Esophagus (tissue), 2 donors: ENCODE data around the gene ZNF536. TPM values are rescaled to one million over a fixed set of nuclear protein-coding genes. Genes with fewer than 3 reads are reported as not detected.

Experiments used
- H3K27ac ChIP-seq, 2 donors: one replicate each; pipeline ENCODE4 v1.5.1; 2013; ENCODE audit warnings: low read depth in 2 of 2, mild to moderate bottlenecking in 2 of 2, inconsistent platforms in 1 of 2, low read length in 1 of 2, moderate library complexity in 1 of 2
- H3K27me3 ChIP-seq, 2 donors: one replicate each; pipeline ENCODE4 v1.6.1; 2013; ENCODE audit warnings: low read length in 2 of 2, control low read depth in 1 of 2, mild to moderate bottlenecking in 1 of 2; ENCODE audit not compliant: insufficient read depth in 2 of 2, control insufficient read depth in 1 of 2
- H3K36me3 ChIP-seq, 2 donors: one replicate each; pipeline ENCODE4 v1.6.1; 2013; ENCODE audit warnings: low read length in 1 of 2; ENCODE audit not compliant: control insufficient read depth in 2 of 2, insufficient read depth in 2 of 2
- H3K4me1 ChIP-seq, 2 donors: one replicate each; pipeline ENCODE4 v1.6.1; 2013; ENCODE audit warnings: low read length in 1 of 2; ENCODE audit not compliant: control insufficient read depth in 2 of 2, insufficient read depth in 2 of 2
- H3K4me3 ChIP-seq, 2 donors: one replicate each; pipeline ENCODE4 v1.5.1; 2013; ENCODE audit warnings: low read length in 2 of 2, mild to moderate bottlenecking in 2 of 2, low read depth in 1 of 2, moderate library complexity in 1 of 2
- H3K9me3 ChIP-seq, 2 donors: one replicate each; pipeline ENCODE4 v1.6.1; 2013; ENCODE audit warnings: mild to moderate bottlenecking in 2 of 2, low read depth in 1 of 2, low read length in 1 of 2, moderate library complexity in 1 of 2; ENCODE audit not compliant: control insufficient read depth in 2 of 2, insufficient read depth in 1 of 2
- WGBS, 2 donors: extraction: QIAGEN DNeasy Blood & Tissue Kit; methylation state at CpG; one replicate each; pipeline ENCODE4 v1.1.7; 2013; 5-methylcytosine and 5-hydroxymethylcytosine counted together
- polyA plus RNA-seq, 2 donors: library from polyadenylated mRNA; stranded (reverse); fragments of 200-250 nt; gene quantifications; one replicate each; pipeline ENCODE4 v1.2.3, GENCODE V29; 2013
- donor health status: healthy with polysubstance abuse.
- donor health status: Bipolar disorder and iron deficiency.

The ZNF536 gene
- polyA plus RNA-seq, 2 donors: 0.53 to 0.57 TPM

GRCh38 chr19:30381366-30381765, 9.2 kb downstream of the ZNF536 start:
- H3K27ac ChIP-seq: no peak overlapping the region
- no peak overlapping the region for H3K4me3 ChIP-seq
- whole genome bisulfite sequencing, 2 donors: 76 to 83% methylated on average over 4 of the region's 4 CpGs
- H3K27me3 ChIP-seq: no peaks in the 10 kb centered on the region
- H3K9me3 ChIP-seq: no peaks in the 10 kb centered on the region
- H3K4me1 ChIP-seq: no peaks in the 10 kb centered on the region
- H3K36me3 ChIP-seq: no peaks in the 10 kb centered on the region

GRCh38 chr19:30385174-30385573, 13.0 kb downstream of the ZNF536 start:
- H3K27me3 ChIP-seq: no peaks in the 10 kb centered on the region
- H3K4me3 ChIP-seq: no peak overlapping the region
- H3K4me1 ChIP-seq: no peaks in the 10 kb centered on the region
- H3K9me3 ChIP-seq: no peaks in the 10 kb centered on the region
- H3K36me3 ChIP-seq: no peaks in the 10 kb centered on the region
- H3K27ac ChIP-seq: no peak overlapping the region
- 80 to 84% methylated on average over 9 of the region's 9 CpGs for WGBS, 2 donors

GRCh38 chr19:30385666-30386065, 13.5 kb downstream of the ZNF536 start:
- WGBS, 2 donors: 82 to 87% methylated on average over 5 of the region's 5 CpGs
- no peak overlapping the region for H3K27ac ChIP-seq
- no peaks in the 10 kb centered on the region for H3K4me1 ChIP-seq
- H3K4me3 ChIP-seq: no peak overlapping the region
- no peaks in the 10 kb centered on the region for H3K36me3 ChIP-seq
- no peaks in the 10 kb centered on the region for H3K27me3 ChIP-seq
- H3K9me3 ChIP-seq: no peaks in the 10 kb centered on the region

GRCh38 chr19:30386551-30387143, 14.5 kb downstream of the ZNF536 start:
- H3K36me3 ChIP-seq: no peaks in the 10 kb centered on the region
- WGBS, 2 donors: 67 to 68% methylated on average over 13 of the region's 13 CpGs

GRCh38 chr19:30387311-30388115, 15.3 kb downstream of the ZNF536 start:
- 71 to 72% methylated on average over 12 of the region's 12 CpGs for WGBS, 2 donors
- H3K9me3 ChIP-seq: no peaks in the 10 kb centered on the region
- no peak overlapping the region for H3K27ac ChIP-seq
- no peak overlapping the region for H3K4me3 ChIP-seq
- H3K4me1 ChIP-seq: no peaks in the 10 kb centered on the region
- no peaks in the 10 kb centered on the region for H3K27me3 ChIP-seq
- H3K36me3 ChIP-seq: no peaks in the 10 kb centered on the region

More at GRCh38 chr19:30386551-30387143, 14.5 kb downstream of the ZNF536 start:
- Histone ChIP-seq H3K4me1 (no peaks in the 10 kb centered on the region), H3K4me3 (no peak overlapping the region), H3K27me3 (no peaks in the 10 kb centered on the region), H3K9me3 (no peaks in the 10 kb centered on the region), H3K27ac (no peak overlapping the region)

GRCh38 chr19:30388327-30388726, 16.1 kb downstream of the ZNF536 start:
- WGBS, 2 donors: 91 to 92% methylated on average over 9 of the region's 9 CpGs
- H3K4me3 ChIP-seq: no peak overlapping the region
- H3K27ac ChIP-seq: no peak overlapping the region
- no peaks in the 10 kb centered on the region for H3K9me3 ChIP-seq
- no peaks in the 10 kb centered on the region for H3K4me1 ChIP-seq
- no peaks in the 10 kb centered on the region for H3K36me3 ChIP-seq
- no peaks in the 10 kb centered on the region for H3K27me3 ChIP-seq

- WGBS, 2 donors: 86% methylated on average over 5 of the region's 5 CpGs
- Histone ChIP-seq H3K27me3 (no peaks in the 10 kb centered on the region), H3K9me3 (no peaks in the 10 kb centered on the region), H3K36me3 (no peaks in the 10 kb centered on the region), H3K4me1 (no peaks in the 10 kb centered on the region), H3K4me3 (no peak overlapping the region), H3K27ac (no peak overlapping the region)
These were observed 16.6 kb downstream of the ZNF536 start for GRCh38 chr19:30388819-30389218.

- 73 to 75% methylated on average over 9 of the region's 9 CpGs for WGBS, 2 donors
- Histone ChIP-seq H3K27me3 (no peaks in the 10 kb centered on the region), H3K4me3 (no peak overlapping the region), H3K4me1 (no peaks in the 10 kb centered on the region), H3K27ac (no peak overlapping the region), H3K9me3 (no peaks in the 10 kb centered on the region), H3K36me3 (no peaks in the 10 kb centered on the region)
These were observed 18.3 kb downstream of the ZNF536 start for GRCh38 chr19:30390356-30390988.

GRCh38 chr19:30391052-30391451, 18.9 kb downstream of the ZNF536 start:
- no peaks in the 10 kb centered on the region for H3K9me3 ChIP-seq
- H3K36me3 ChIP-seq: no peaks in the 10 kb centered on the region
- 79 to 83% methylated on average over 5 of the region's 5 CpGs for WGBS, 2 donors
- H3K4me1 ChIP-seq: no peaks in the 10 kb centered on the region
- no peak overlapping the region for H3K4me3 ChIP-seq
- H3K27ac ChIP-seq: no peak overlapping the region
- no peaks in the 10 kb centered on the region for H3K27me3 ChIP-seq
